Occipital lobe (tissue), 2 donors: ENCODE data around the gene RMND5A. TPM values are rescaled to one million over a fixed set of nuclear protein-coding genes. Genes with fewer than 3 reads are reported as not detected.

Experiments
- DNase-seq: peaks from one replicate; lab custom pipeline; 2025; lab: John Stamatoyannopoulos, UW
- total RNA-seq: library from RNA; depleted of rRNA; stranded (reverse); fragments of >200 nt; gene quantifications from one replicate; pipeline ENCODE4 v1.2.3, GENCODE V29; 2014

The RMND5A gene
- total RNA-seq, 1 donor from 2014 or later = 83.0 TPM

GRCh38 chr2:86764661-86765309 lies 44.7 kb downstream of the RMND5A start:
- no peak for DNase-seq

GRCh38 chr2:86765310-86765695 lies 45.2 kb downstream of the RMND5A start:
- DNase-seq = no peak

DNA sequence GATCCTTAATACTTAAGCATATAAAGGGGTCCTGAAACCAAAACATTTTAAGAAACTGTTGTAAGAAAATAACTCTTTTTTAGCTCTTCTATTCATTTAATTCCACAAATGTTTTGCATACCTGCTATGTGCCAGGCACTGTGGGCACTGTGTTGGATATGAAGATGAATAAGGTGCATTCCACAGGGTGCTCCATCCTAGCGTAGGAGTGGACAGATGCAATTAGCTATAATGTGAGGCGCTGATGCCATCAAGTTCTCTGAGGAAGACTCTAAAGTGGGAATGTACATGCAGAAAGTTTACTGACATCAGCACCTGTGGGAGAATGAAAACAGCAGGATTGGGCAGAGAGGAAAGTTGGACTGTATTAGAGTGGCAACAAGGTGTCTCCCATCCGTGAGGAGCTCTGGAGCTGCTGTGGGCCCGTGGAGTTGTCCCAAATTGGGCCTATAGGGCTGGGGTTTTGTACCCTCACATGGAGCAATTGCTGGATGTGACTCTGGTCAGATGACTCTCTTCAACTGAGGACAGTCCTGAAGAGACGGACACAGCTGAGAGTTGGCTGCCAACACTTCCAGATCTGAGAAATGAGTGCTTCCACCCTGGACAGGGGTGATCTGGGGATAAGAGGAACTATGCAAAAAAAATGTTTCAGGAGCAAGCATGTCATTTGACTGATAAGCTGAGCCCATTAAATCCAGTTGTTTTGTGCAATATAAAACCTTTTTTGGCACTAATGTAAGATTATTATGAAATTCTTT lies 48.3 kb downstream of the RMND5A start:
- no peak for DNase-seq

DNA sequence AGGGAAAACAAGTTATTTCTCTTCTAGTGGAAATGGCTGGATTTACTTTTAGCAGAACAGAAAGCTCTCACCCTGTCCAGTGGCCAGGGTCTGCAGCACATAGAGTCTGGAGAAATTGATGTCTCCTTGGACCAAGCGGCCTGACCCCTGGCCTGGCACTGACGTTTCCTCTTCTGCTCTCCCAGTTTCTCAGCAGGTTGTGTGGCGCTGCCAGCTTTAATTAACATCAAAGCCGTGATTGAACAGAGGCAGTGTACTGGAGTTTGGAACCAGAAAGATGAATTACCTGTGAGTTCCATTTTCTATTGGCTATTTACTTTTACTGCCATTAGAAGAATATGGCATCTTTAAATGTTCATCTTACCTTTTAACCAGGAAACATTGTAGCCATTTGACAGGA lies 49.7 kb downstream of the RMND5A start:
- DNase-seq = no peak

GRCh38 chr2:86770816-86771301 lies 50.8 kb downstream of the RMND5A start:
- DNase-seq = no peak

DNA sequence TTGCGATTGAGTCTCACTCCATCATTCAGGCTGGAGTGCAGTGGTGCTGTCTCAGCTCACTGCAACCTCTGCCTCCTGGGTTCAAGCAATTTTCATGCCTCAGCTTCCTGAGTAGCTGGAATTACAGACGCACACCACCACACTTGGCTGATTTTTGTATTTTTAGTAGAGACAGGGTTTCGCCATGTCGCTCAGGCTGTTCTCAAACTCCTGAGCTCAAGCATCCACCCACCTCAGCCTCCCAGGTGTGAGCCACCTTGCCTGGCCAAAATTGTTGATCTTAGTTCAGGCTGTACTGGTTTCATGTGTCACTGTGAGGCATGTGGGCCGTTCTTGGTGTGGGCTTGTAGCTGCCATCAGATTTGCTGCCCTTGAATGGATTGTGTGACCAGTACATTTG lies 52.5 kb downstream of the RMND5A start:
- DNase-seq = no peak

- DNase-seq = no peak
These were observed 54.8 kb downstream of the RMND5A start for GRCh38 chr2:86774862-86775261.

DNA sequence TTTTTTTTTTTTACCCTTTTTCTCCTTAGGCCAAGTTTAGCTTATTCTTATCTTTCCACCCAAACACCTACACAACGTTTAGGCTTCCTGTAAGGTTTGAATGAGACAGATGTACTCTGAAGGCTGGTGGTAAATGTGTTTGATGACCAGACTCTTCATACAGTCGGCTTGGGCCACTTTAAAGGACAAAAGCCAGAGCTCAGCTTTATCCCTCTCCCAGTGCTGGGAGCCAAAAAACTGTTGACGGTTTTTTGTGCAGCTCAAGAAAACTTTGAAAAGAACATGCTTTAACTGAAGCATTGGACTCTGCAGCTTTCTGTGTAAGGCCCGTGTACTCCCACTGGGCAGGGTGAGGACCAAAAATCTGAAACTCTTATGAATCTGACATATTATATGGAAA lies 55.2 kb downstream of the RMND5A start:
- no peak for DNase-seq

- DNase-seq = no peak
These were observed 56.4 kb downstream of the RMND5A start for GRCh38 chr2:86776532-86776931.

GRCh38 chr2:86778957-86779356 lies 58.9 kb downstream of the RMND5A start:
- no peak for DNase-seq

GRCh38 chr2:86779971-86780370 lies 59.9 kb downstream of the RMND5A start:
- DNase-seq = no peak

DNA sequence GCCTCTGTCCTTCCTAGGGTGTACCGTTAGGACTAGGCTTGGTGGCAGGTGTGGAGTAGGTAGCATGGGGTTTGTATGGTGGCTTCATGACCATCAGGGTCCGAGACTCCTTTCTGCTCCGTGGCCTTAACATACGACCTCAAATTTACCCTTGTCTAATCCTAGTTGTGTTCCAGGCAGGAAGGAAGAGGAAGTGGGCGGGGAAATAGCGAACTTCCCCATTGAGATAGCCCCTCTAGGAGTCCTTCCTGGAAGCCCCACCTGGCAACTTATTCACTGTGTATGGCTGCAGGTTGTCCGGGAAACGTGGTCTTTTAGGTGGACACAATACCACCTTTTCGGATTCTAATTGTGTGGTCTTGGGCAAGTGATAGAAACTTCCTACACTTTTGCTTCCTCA lies 61.3 kb downstream of the RMND5A start:
- DNase-seq = no peak

- DNase-seq = no peak
These were observed 62.7 kb downstream of the RMND5A start for GRCh38 chr2:86782748-86783147.

GRCh38 chr2:86783615-86784339 lies 63.7 kb downstream of the RMND5A start:
- no peak for DNase-seq

- no peak for DNase-seq
These were observed 65.4 kb downstream of the RMND5A start for GRCh38 chr2:86785456-86785855.

GRCh38 chr2:86786001-86786536 lies 66.0 kb downstream of the RMND5A start:
- DNase-seq = no peak

DNA sequence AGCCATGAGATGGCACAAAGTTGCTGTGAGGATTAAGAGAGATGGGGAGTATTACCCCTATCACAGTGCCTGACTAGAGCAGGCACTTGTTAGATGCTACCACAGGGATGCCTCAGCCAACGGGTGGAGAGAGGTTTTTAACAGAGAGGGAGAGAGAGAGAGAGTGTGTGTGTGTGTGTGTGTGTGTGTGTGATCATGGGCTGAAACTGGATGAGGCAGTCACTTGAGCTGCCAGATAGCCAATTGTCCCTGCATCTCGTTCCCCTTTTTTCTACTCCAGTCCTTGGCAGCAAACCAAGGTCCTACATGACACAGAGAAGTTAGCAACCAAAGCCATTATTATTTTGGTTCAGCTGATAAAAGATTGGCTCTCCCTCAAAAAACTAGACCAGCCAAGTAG lies 67.6 kb downstream of the RMND5A start:
- no peak for DNase-seq

GRCh38 chr2:86788165-86788564 lies 68.1 kb downstream of the RMND5A start:
- no peak for DNase-seq

- DNase-seq = no peak
These were observed 69.0 kb downstream of the RMND5A start for GRCh38 chr2:86788881-86789686.

DNA sequence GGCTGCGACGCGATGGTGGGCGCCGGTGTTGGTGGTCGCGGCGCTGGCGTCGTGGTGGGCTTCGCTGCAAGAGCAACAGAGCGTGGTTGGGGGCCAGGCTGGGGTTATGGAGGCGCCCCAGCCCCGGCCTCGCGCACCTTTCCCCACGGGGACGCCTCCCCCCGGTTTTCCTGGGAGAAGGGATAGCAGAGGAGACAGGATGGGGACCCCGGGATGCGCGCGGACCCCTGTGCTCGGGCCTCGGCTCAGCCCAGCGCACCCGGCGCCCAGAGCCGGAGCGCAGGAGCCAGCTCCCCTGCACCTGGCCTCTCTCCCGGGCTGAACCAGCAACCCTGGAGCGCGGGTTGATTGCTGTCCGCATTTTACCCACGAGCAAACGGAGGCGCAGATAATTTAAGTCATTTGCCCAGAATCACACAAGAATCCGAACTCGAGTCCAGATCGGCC lies 69.6 kb downstream of the RMND5A start:
- DNase-seq = no peak

DNA sequence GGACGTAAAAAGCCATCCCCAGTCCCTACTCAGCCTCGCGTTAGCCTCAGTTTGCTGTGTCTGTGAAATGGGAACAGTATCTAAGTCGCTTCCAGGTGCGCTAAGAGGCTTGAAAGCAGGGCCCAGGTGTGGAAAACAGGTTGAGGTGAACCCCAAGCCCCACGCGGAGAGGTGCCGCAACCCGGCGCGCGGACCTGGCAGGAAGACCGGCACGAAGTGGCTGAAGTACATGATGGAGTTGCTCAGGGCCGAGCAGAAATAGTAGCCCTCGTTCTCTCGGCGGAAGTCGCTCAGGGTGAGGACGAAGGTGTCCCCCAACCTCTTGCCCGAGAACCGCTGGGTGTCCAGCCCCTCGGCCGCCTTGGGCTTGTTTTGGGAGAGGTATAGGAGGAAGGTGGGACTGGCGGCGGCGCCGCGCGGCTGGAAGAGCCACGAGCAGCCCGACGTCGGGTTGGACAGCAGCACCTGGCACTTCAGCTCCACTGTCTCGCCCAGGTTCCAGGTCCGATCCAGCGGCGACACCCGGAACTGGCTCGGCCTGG lies 70.1 kb downstream of the RMND5A start:
- DNase-seq = no peak
